ENCODE measurements around the gene BCAS3.

DNA sequence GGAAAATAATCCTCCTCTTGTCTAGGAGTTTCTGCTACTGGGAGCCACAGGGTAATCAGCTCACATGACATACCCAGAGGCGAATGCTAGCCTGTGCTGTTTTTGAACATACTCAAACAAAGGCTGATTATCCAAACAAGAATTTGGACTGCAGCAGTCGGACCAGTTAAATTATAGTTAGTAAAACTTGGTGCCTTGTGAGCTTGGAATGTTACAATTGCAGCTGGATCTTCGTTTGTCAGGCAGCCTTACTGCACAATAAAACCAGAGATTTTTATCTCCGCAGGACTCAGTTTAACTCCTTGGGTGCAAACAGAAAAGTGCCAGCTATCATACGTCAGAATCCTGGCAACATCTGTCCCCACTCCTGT is 558.2 kb downstream of the BCAS3 start:
- TF ChIP-seq POLR2A (IDR thresholded peaks at IDR 0.05; ENCODE audit: low read length) = no peak
- TF ChIP-seq GATA1 (IDR thresholded peaks at IDR 0.05; ENCODE audit: low read depth, low read length) = no peak

Measured in erythroblast (primary cell).